PC-3 (cell line): ENCODE results near the gene TST.

Experiments used
- EZH2 ChIP-seq: fragments of 300-600 bp; sonication (generic); IDR thresholded peaks from one replicate; pipeline ENCODE4 v1.6.1; 2017; ENCODE audit warnings: antibody characterized with exemption, mild to moderate bottlenecking, low read length; ENCODE audit not compliant: unreplicated experiment
- EZH2phosphoT487 ChIP-seq: fragments of 300-600 bp; sonication (generic); IDR thresholded peaks from 2 replicates; pipeline ENCODE4 v1.6.1; 2018; ENCODE audit warnings: mild to moderate bottlenecking, antibody characterized with exemption, low read length, borderline replicate concordance
- TF ChIP-seq, protein P1 (sequence below): fragments of 300-600 bp; sonication (generic); conservative IDR thresholded peaks from 2 replicates; pipeline ENCODE4 v1.5.1; 2017; ENCODE audit warnings: antibody characterized with exemption, low read depth, mild to moderate bottlenecking, low read length

DNA sequence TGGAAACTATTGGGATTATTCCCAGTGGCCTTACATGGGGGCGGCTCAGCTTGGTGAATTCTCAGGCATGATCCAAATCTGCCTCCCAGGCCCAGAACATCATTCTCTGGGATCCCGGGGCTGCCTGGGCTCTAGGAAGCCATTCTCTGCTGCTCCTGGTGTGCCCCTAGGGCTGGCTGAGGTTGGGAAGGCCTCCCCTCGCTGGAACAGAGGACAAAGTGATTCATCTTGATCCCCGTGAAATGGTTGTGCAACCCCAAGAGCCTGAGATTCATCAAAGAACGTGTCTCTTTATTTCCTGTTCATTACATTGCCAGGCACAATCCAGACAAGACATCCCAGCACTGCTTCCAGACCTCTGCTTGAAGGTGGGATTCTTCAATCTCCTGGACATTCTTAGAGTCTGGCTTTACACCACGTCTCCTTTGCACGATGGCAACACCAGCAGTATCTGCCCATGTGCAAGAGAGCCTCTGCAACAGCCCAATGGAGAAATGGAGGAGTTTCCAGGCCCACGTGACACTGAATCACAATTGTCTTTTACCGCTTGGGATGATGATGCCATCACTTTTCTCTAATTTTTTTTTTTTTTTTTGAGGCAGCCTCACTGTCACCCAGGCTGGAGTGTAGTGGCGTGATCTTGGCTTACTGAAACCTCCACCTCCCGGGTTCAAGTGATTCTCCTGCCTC, 52.3 kb downstream of the TST start:
- TF ChIP-seq, protein P1, sequence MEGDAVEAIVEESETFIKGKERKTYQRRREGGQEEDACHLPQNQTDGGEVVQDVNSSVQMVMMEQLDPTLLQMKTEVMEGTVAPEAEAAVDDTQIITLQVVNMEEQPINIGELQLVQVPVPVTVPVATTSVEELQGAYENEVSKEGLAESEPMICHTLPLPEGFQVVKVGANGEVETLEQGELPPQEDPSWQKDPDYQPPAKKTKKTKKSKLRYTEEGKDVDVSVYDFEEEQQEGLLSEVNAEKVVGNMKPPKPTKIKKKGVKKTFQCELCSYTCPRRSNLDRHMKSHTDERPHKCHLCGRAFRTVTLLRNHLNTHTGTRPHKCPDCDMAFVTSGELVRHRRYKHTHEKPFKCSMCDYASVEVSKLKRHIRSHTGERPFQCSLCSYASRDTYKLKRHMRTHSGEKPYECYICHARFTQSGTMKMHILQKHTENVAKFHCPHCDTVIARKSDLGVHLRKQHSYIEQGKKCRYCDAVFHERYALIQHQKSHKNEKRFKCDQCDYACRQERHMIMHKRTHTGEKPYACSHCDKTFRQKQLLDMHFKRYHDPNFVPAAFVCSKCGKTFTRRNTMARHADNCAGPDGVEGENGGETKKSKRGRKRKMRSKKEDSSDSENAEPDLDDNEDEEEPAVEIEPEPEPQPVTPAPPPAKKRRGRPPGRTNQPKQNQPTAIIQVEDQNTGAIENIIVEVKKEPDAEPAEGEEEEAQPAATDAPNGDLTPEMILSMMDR: no peak
- TF ChIP-seq EZH2: no peak
- no peak for TF ChIP-seq EZH2phosphoT487
